Measurements from ENCODE around the gene CERK. TPM values are rescaled to one million over a fixed set of nuclear protein-coding genes. Genes with fewer than 3 reads are reported as not detected.
"Not testable (repeated sequence)": the region's sequence is repeated elsewhere in the genome, so short reads cannot be mapped to it uniquely, and the experiment has no call there.

CERK gene
- total RNA-seq, 2 donors from 2014 or later, result 35.4 to 39.9 TPM

GRCh38 chr22:46659059-46659790 lies 78.8 kb downstream of the CERK start:
- DNase-seq (no peak), ATAC-seq (no peak)
- intact Hi-C loops (cut with DNase I, micrococcal nuclease), result no loop called here

DNA sequence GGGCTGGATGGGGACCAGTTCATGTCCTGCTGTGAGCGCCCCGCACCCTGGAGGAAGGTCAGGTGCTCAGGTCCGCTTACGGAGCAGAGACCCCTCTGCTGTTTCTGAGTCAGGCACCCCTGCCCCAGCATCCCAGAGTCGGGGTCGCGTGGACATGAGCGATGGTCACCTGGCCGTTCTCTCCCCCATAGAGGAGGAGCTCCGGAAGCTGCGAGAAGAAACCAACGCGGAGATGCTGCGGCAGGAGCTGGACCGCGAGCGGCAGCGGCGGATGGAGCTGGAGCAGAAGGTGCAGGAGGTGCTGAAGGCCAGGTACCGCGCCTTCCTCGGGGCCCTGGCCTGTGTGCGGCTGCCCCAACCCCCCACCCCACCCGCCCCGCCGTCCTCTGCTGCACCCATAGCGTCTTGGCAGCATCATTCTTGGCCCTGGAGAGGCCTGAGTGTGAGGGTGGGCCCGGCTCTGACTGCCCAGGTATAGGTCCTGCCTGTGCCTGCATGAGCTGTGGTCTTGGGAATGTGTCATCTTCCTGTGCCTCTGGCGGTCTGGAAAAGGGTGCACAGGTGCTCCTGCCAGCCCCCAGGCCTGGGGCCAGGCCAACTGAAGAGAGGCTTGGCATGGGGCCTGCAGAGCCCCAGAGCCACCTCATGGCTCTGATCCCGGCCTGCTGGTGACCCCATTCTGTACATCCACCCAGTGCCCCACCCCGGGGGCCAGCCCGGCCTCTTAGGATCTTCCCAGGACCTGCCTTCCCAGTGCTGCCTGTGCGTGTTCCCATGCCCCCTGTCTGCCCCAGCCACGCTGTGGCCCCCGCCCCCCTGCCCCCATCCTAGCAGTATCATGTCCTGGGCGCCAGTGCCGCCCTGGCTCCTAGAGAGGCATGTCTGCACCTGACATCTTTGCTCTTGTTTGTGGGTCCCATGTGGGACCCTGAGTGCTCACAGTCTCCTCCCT lies 79.8 kb downstream of the CERK start:
- DNase-seq, result no peak
- no peak for ATAC-seq
- intact Hi-C loops (cut with DNase I, micrococcal nuclease), result no loop called here

DNA sequence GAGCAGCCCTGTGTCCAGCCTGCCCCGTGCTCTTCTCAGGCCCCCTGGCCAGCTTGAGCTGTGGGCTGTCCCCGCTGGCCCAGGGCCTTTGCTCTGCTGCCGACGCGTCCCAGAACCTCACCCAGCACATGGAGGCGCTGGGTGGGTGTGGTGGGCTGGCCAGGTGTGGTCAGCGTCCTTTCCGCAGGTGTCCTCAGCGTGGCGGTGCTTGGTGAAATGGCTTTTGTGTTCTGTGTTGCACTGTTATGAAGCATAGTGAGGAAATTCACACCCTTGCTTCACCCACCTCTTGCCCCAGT lies 80.4 kb downstream of the CERK start:
- DNase-seq (no peak), ATAC-seq (no peak)
- intact Hi-C loops (cut with DNase I, micrococcal nuclease), result no loop called here

- DNase-seq (no peak), ATAC-seq (no peak)
- intact Hi-C loops (cut with DNase I, micrococcal nuclease), result no loop called here
Measured at GRCh38 chr22:46656856-46657654, 81.0 kb downstream of the CERK start.

DNA sequence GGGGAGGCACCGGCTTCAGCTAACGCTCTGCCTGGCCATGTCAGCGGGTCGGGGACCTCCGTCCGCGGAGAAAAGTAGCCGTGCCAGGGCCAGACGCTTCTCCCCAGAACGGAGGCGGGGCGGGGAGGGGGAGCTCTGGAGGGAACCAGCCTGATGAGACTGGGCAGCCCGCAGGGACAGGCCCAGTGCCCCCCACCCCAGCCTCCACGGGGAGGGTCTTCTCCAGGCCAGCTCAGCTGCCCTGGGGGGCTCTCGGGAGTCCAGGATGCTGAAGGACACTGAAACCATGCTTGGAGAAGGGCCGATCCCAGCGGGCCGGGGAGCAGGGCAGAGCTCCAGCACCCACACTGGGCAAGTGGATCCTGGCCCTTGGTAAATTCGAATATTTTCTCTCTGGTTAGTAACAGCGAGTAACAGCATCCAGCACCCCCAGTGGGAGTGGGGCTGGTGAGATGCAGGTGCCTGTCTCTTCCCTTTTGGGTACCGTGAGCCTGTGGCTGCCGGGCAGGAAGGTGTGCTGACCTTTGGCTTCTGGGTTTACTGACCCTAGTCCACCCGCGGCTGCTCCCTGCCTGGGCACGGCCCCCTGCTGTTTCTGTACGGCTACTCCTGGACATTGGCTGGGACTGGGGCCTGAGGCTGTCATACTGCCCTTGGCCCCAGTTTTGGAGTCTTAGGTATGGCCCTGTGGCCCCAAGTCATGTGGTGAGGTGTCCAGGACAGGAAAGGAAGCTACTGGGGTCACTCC lies 82.0 kb downstream of the CERK start:
- intact Hi-C loops (cut with DNase I, micrococcal nuclease), result no loop called here
- DNase-seq (no peak), ATAC-seq (no peak)

GRCh38 chr22:46654927-46655595 lies 83.0 kb downstream of the CERK start:
- intact Hi-C loops (cut with DNase I, micrococcal nuclease), result no loop called here
- DNase-seq (no peak), ATAC-seq (no peak)

GRCh38 chr22:46654426-46654825 lies 83.6 kb downstream of the CERK start:
- intact Hi-C loops (cut with DNase I, micrococcal nuclease), result no loop called here
- DNase-seq (no peak), ATAC-seq (no peak)

DNA sequence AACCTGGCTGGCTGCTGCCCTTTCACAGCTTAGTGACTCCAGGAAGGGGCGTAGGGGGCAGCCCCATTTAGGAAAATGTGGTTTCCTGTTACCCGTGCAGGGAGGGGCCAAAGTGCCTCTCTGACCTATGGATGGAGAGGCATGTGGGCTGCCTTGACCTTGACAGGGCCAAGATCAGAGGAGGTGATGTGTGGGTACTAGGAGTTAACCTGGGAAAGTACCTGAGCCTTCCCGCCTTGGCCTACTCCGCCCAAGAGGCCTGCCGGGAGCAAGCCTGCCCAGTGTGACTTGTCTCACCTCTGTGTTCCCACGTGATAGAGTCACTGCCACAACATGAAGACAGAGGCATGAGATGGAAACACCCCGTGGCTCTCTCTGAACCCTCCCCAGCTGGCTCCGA lies 84.5 kb downstream of the CERK start:
- ATAC-seq, result peak; percentile 59
- DNase-seq, result no peak

DNA sequence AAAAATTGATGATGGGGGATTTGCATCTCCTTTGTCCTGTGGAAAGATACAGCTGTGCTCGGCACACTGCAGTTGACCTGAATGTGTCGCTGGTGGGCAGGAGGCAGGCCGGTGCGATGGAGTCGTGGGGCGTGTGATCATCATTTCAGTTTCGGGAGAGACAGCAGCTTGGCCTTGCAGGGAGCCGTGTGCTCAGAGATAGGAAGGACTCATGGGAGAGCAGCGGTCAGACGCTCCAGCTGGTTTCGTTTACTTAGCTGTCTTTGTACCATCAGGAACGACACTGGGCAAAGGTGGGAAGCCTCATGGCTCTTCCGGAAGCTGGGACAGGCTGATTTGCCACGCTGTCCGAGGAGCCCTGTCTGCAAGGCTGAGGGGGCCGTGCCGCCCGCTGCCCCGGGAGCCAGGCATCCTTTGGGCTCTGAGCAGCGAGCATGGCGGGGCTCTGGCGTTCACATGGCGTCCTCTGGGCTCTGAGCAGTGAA lies 85.2 kb downstream of the CERK start:
- no peak for DNase-seq
- intact Hi-C loops (cut with DNase I, micrococcal nuclease), result no loop called here
- peak; percentile 11 for ATAC-seq

More for the DNA sequence above, 84.5 kb downstream of the CERK start:
- intact Hi-C loops (cut with DNase I, micrococcal nuclease), result no loop called here

- ATAC-seq, result peak; percentile 76
- DNase-seq, result peak in 1 of 2 donors; percentile 49
- intact Hi-C loops (cut with DNase I, micrococcal nuclease), result no loop called here
Measured at GRCh38 chr22:46652081-46652846, 85.8 kb downstream of the CERK start.

DNA sequence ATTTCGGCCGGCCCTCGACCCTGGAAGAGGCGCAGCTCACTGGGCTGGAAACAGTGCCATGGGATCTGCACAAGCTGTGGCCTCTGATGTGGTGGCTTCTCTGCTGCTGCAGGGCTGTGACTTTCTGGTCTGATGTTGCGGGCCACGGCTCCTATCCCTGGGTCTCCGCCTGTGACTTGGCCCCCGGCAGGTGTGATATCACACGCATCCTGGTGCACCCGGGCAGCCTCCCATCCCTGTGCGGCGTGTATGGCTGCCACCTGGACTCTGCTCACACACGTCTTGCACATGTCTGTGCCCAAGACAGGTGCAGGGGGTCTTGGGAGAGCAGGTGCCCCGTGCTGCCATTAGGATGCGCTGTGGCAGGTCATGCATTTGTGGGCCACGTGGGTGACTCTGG lies 86.7 kb downstream of the CERK start:
- DNase-seq (no peak), ATAC-seq (no peak)
- intact Hi-C loops (cut with DNase I, micrococcal nuclease), result no loop called here

DNA sequence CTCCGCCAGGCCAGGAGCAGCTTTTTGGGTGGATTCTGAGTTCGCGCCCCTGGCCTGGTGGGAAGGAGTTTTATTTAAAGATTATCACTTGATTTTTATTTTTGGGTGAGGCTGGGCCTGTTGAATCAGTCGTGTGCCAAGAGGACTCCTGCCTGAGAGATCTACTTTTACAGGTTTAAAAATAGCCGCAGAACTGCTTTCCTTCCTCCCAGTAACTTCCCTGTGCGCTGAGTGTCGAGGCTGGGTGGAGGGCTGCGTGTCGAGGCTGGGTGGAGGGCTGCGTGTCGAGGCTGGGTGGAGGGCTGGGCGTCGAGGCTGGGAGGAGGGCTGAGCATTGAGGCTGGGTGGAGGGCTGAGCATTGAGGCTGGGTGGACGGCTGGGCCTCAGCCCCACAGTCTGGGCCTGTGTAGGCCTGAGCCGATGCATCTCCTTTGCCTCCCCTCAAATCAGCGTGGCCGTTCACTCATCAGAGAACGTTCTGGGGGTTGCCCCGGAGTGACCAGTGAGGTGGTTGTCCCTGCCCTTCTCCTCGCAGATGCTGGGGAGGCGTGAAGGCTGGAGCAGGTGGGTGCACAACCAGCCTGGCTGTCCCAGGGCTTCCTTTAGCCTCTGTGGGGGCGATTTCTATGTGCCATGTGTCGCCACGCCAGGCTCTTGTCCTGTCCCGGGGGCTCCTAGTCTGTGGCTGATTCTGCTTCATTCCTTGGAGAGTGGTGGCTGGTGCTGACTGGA lies 87.8 kb downstream of the CERK start:
- DNase-seq (no peak), ATAC-seq (no peak)
- intact Hi-C loops (cut with DNase I, micrococcal nuclease), result no loop called here

GRCh38 chr22:46649141-46650077 lies 88.6 kb downstream of the CERK start:
- intact Hi-C loops (cut with DNase I, micrococcal nuclease), result no loop called here
- no peak for DNase-seq
- ATAC-seq, result no peak

GRCh38 chr22:46648225-46648820 lies 89.7 kb downstream of the CERK start:
- intact Hi-C loops (cut with DNase I, micrococcal nuclease); DNase-seq; ATAC-seq: not testable (repeated sequence)

DNA sequence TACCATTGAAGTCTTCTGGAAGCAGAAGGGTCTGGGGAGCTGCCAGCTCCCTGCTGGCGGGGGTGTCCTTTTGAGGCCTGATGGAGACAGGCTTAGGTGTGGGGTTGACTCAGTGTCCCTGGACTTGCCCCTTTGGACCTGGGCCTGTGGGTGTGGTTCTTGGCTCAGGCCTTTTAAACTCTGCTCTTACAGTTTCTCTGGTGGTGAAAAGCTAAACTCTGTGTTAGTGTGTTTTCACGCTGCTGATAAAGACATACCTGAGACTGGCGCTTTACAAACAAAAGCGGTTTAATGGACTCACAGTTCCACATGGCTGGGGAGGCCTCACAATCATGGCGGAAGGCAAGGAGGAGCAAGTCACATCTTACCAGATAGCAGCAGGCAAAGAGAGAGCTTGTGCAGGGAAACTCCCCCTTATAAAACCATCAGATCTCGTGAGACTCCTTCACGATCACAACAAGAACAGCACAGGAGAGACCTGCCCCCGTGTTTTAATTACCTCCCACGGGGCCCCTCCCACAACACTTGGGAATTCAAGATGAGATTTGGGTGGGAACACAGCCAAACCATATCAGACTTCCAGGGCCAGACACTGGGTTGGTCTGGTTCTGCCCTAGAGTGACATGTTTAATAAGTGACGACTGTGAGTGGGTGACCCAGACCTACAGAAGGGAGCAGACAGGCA lies 91.4 kb downstream of the CERK start:
- DNase-seq, result peak; percentile 68 to 71
- peak; percentile 86 for ATAC-seq
- intact Hi-C loops (cut with DNase I, micrococcal nuclease), result no loop called here

All from left colon (tissue), 2 donors.